GM12878 (cell line): ENCODE measurements around the gene ASXL2.

Source experiments
- BCL11A ChIP-seq: IDR thresholded peaks from 2 replicates; pipeline ENCODE4 v1.6.1; 2011; ENCODE audit warnings: low read depth, low read length
- EZH2 ChIP-seq: IDR thresholded peaks from 2 replicates; pipeline ENCODE4 v1.6.1; 2012; ENCODE audit warnings: low read depth, mild to moderate bottlenecking, control low read depth, inconsistent platforms, low read length, borderline replicate concordance; ENCODE audit not compliant: control insufficient read depth
- POLR2A ChIP-seq: IDR thresholded peaks from 2 replicates; pipeline ENCODE4 v1.6.1; 2011; ENCODE audit warnings: low read depth, mild to moderate bottlenecking, low read length
- RAD21 ChIP-seq: IDR thresholded peaks from 2 replicates; pipeline ENCODE4 v1.6.1; 2011; ENCODE audit warnings: mild to moderate bottlenecking, low read depth, low read length, moderate library complexity; ENCODE audit not compliant: insufficient read depth
- RB1 ChIP-seq: fragments of 450-650 bp; formaldehyde crosslinking; IDR thresholded peaks from 2 replicates; pipeline ENCODE4 v1.6.1; 2017; ENCODE audit warnings: mild to moderate bottlenecking, borderline replicate concordance
- RELA ChIP-seq: fragments of 450-650 bp; IDR thresholded peaks from 2 replicates; pipeline ENCODE4 v1.8.0; 2014; ENCODE audit warnings: borderline replicate concordance; ENCODE audit not compliant: partially characterized antibody
- RFX5 ChIP-seq: IDR thresholded peaks from 2 replicates; pipeline ENCODE4 v1.6.1; 2011; ENCODE audit warnings: low read depth, low read length, improper control_type of control experiment
- SP1 ChIP-seq: IDR thresholded peaks from one replicate; pipeline ENCODE4 v1.6.1; 2011; ENCODE audit warnings: low read depth, low read length
- TF ChIP-seq, protein P1 (sequence below), 3 experiments: IDR thresholded peaks in 2 of 3; conservative IDR thresholded peaks in 1 of 3; 2 replicates each; pipeline ENCODE4 v1.5.1; 2011; ENCODE audit warnings: low read depth in 3 of 3, low read length in 3 of 3, mild to moderate bottlenecking in 3 of 3, control low read depth in 2 of 3, moderate library complexity in 2 of 3, inconsistent platforms in 1 of 3, mixed read lengths in 1 of 3; ENCODE audit not compliant: control insufficient read depth in 2 of 3, insufficient read depth in 1 of 3; ENCODE audit errors: extremely low read depth in 1 of 3
- TF ChIP-seq, protein P2 (sequence below): fragments of 450-650 bp; IDR thresholded peaks from 2 replicates; pipeline ENCODE4 v1.6.1; 2017; ENCODE audit warnings: mild to moderate bottlenecking
- TF ChIP-seq, protein P3 (sequence below): fragments of 450-650 bp; IDR thresholded peaks from 2 replicates; pipeline ENCODE4 v1.6.1; 2017; ENCODE audit warnings: mild to moderate bottlenecking, low read depth, inconsistent platforms; ENCODE audit not compliant: poor library complexity, severe bottlenecking
- TF ChIP-seq, protein P4 (sequence below): IDR thresholded peaks from 2 replicates; pipeline ENCODE4 v1.6.1; 2012; ENCODE audit warnings: low read length, inconsistent platforms
- TF ChIP-seq, protein P5 (sequence below): IDR thresholded peaks from 2 replicates; pipeline ENCODE4 v1.6.1; 2012; ENCODE audit warnings: low read depth, low read length, improper control_type of control experiment

DNA sequence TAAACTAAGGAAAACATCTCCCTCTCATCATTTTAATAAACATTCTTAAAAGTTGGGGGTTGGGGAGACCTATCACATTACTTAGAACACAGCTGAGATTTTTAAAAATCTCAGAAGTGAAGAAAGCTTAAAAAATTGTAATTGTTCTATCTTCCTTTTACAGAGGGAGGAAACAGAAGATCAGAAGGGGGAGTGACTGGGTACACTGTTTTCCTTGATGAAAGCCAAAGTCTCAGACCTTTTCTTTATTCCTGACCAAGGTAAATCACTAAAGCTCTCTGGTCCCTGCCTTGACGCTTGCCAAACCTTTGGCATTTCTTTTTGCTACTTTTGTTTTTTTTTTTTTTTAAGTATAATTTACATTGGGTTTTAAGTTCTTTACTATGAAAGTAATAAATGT lies 119.9 kb downstream of the ASXL2 start:
- no peak for TF ChIP-seq POLR2A
- TF ChIP-seq EZH2 = no peak
- no peak for TF ChIP-seq RFX5
- TF ChIP-seq, protein P1, sequence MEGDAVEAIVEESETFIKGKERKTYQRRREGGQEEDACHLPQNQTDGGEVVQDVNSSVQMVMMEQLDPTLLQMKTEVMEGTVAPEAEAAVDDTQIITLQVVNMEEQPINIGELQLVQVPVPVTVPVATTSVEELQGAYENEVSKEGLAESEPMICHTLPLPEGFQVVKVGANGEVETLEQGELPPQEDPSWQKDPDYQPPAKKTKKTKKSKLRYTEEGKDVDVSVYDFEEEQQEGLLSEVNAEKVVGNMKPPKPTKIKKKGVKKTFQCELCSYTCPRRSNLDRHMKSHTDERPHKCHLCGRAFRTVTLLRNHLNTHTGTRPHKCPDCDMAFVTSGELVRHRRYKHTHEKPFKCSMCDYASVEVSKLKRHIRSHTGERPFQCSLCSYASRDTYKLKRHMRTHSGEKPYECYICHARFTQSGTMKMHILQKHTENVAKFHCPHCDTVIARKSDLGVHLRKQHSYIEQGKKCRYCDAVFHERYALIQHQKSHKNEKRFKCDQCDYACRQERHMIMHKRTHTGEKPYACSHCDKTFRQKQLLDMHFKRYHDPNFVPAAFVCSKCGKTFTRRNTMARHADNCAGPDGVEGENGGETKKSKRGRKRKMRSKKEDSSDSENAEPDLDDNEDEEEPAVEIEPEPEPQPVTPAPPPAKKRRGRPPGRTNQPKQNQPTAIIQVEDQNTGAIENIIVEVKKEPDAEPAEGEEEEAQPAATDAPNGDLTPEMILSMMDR (IDR thresholded peaks at IDR 0.05 in 2 of 3, conservative IDR thresholded peaks at IDR 0.05 in 1 of 3; ENCODE audit: control insufficient read depth in 2 of 3, extremely low read depth in 1 of 3, insufficient read depth in 1 of 3, low read depth in 3 of 3, low read length in 3 of 3) = no peak
- TF ChIP-seq, protein P2, sequence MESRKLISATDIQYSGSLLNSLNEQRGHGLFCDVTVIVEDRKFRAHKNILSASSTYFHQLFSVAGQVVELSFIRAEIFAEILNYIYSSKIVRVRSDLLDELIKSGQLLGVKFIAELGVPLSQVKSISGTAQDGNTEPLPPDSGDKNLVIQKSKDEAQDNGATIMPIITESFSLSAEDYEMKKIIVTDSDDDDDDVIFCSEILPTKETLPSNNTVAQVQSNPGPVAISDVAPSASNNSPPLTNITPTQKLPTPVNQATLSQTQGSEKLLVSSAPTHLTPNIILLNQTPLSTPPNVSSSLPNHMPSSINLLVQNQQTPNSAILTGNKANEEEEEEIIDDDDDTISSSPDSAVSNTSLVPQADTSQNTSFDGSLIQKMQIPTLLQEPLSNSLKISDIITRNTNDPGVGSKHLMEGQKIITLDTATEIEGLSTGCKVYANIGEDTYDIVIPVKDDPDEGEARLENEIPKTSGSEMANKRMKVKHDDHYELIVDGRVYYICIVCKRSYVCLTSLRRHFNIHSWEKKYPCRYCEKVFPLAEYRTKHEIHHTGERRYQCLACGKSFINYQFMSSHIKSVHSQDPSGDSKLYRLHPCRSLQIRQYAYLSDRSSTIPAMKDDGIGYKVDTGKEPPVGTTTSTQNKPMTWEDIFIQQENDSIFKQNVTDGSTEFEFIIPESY = no peak
- TF ChIP-seq, protein P3, sequence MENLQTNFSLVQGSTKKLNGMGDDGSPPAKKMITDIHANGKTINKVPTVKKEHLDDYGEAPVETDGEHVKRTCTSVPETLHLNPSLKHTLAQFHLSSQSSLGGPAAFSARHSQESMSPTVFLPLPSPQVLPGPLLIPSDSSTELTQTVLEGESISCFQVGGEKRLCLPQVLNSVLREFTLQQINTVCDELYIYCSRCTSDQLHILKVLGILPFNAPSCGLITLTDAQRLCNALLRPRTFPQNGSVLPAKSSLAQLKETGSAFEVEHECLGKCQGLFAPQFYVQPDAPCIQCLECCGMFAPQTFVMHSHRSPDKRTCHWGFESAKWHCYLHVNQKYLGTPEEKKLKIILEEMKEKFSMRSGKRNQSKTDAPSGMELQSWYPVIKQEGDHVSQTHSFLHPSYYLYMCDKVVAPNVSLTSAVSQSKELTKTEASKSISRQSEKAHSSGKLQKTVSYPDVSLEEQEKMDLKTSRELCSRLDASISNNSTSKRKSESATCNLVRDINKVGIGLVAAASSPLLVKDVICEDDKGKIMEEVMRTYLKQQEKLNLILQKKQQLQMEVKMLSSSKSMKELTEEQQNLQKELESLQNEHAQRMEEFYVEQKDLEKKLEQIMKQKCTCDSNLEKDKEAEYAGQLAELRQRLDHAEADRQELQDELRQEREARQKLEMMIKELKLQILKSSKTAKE = no peak
- no peak for TF ChIP-seq BCL11A
- TF ChIP-seq RB1 = no peak
- no peak for TF ChIP-seq RAD21
- TF ChIP-seq, protein P4, sequence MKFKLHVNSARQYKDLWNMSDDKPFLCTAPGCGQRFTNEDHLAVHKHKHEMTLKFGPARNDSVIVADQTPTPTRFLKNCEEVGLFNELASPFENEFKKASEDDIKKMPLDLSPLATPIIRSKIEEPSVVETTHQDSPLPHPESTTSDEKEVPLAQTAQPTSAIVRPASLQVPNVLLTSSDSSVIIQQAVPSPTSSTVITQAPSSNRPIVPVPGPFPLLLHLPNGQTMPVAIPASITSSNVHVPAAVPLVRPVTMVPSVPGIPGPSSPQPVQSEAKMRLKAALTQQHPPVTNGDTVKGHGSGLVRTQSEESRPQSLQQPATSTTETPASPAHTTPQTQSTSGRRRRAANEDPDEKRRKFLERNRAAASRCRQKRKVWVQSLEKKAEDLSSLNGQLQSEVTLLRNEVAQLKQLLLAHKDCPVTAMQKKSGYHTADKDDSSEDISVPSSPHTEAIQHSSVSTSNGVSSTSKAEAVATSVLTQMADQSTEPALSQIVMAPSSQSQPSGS = no peak
- TF ChIP-seq, protein P5, sequence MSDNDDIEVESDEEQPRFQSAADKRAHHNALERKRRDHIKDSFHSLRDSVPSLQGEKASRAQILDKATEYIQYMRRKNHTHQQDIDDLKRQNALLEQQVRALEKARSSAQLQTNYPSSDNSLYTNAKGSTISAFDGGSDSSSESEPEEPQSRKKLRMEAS = no peak
- TF ChIP-seq SP1 = no peak
- TF ChIP-seq RELA = no peak
